T-cell (primary cell): ENCODE measurements around the gene COX7B2. TPM values are rescaled to one million over a fixed set of nuclear protein-coding genes. Genes with fewer than 3 reads are reported as not detected.

Experiments
- ATAC-seq, 4 experiments: fragments of 200-7000 bp in 3 of 4; fragments of 150-1000 bp in 1 of 4; cut with Tn5 transposase; replicated peaks in 1 of 4; 1 replicate in 3 of 4; 2 replicates in 1 of 4; pipeline ENCODE4 v1.10.0; 2021; ENCODE audit warnings: moderate library complexity in 3 of 4, mild to moderate bottlenecking in 2 of 4, moderate number of reproducible peaks in 1 of 4
- CTCF ChIA-PET, 2 donors: fragments of 300-600 bp; sonication (Branson Sonifier 250); formaldehyde crosslinking; loops; one replicate each; lab custom pipeline; 2022; ENCODE audit warnings: antibody characterized with exemption in 2 of 2; lab: Charles Lee
- POLR2A ChIA-PET, 2 donors: fragments of 300-600 bp; sonication (Branson Sonifier 250); formaldehyde crosslinking; loops; one replicate each; lab custom pipeline; 2022; ENCODE audit warnings: antibody characterized with exemption in 2 of 2; lab: Charles Lee
- DNase-seq, 35 experiments: peaks; one replicate each; pipeline versions ENCODE4 v3.0.0 to v3.0.0-alpha.2; 2013 to 2023
- H3K27ac ChIP-seq: one replicate; pipeline ENCODE4 v1.5.1; 2013; ENCODE audit warnings: low read length
- H3K27me3 ChIP-seq, 2 experiments: replicated peaks in 1 of 2; 1 replicate in 1 of 2; 2 replicates in 1 of 2; pipeline versions ENCODE4 v1.6.1 to v1.7.0; 2013; ENCODE audit warnings: low read length in 1 of 2, mixed read lengths in 1 of 2; ENCODE audit not compliant: control insufficient read depth in 2 of 2, insufficient read depth in 2 of 2; ENCODE audit errors: extremely low read depth in 1 of 2
- H3K36me3 ChIP-seq, 2 donors: 1 replicate in 1 of 2; 2 replicates in 1 of 2; pipeline versions ENCODE4 v1.6.1 to v1.7.0; 2013; ENCODE audit warnings: low read length in 1 of 2; ENCODE audit not compliant: control insufficient read depth in 2 of 2, insufficient read depth in 1 of 2; ENCODE audit errors: extremely low read depth in 1 of 2
- H3K4me1 ChIP-seq, 2 experiments: 1 replicate in 1 of 2; 2 replicates in 1 of 2; pipeline versions ENCODE4 v1.6.1 to v1.7.0; 2013; ENCODE audit warnings: low read length in 2 of 2, mixed read lengths in 1 of 2; ENCODE audit not compliant: insufficient read depth in 2 of 2, control insufficient read depth in 1 of 2; ENCODE audit errors: extremely low read depth in 1 of 2
- H3K4me3 ChIP-seq, 2 donors: 1 replicate in 1 of 2; 2 replicates in 1 of 2; pipeline versions ENCODE4 v1.5.1 to v1.7.0; 2013; ENCODE audit warnings: mild to moderate bottlenecking in 2 of 2, low read length in 1 of 2, moderate library complexity in 1 of 2; ENCODE audit not compliant: control insufficient read depth in 1 of 2; ENCODE audit errors: extremely low read depth in 1 of 2
- H3K9me3 ChIP-seq: 2 replicates; pipeline ENCODE4 v1.7.0; 2013
- H3K27ac Mint-ChIP-seq, 2 donors: one replicate each; pipeline ENCODE4 v1.8.0; 2020 to 2021; ENCODE audit warnings: mild to moderate bottlenecking in 2 of 2, mixed read lengths in 2 of 2
- H3K27me3 Mint-ChIP-seq, 2 donors: one replicate each; pipeline ENCODE4 v1.8.0; 2021 to 2022; ENCODE audit warnings: mixed read lengths in 2 of 2
- H3K36me3 Mint-ChIP-seq: one replicate; pipeline ENCODE4 v1.8.0; 2021; ENCODE audit warnings: mixed read lengths
- H3K4me1 Mint-ChIP-seq, 3 donors: one replicate each; pipeline ENCODE4 v1.8.0; 2020 to 2022; ENCODE audit warnings: mixed read lengths in 3 of 3, mild to moderate bottlenecking in 1 of 3
- H3K4me3 Mint-ChIP-seq, 3 donors: one replicate each; pipeline ENCODE4 v1.8.0; 2020 to 2022; ENCODE audit warnings: mild to moderate bottlenecking in 3 of 3, mixed read lengths in 3 of 3, moderate library complexity in 3 of 3
- H3K9me3 Mint-ChIP-seq, 3 donors: one replicate each; pipeline ENCODE4 v1.8.0; 2020 to 2022; ENCODE audit warnings: mixed read lengths in 3 of 3
- WGBS: methylation state at CpG from one replicate; pipeline ENCODE4 v1.1.5; 2013; ENCODE audit warnings: missing lambda C conversion rate; ENCODE audit not compliant: insufficient coverage; 5-methylcytosine and 5-hydroxymethylcytosine counted together
- total RNA-seq, 35 experiments: library from RNA in 6 of 35; stranded (reverse) in 6 of 35; fragments of 120-200 nt in 1 of 35; gene quantifications; one replicate each; pipeline versions ENCODE4 v1.2.1 to v1.2.4 and lab custom pipeline; 2013 to 2026

Gene COX7B2
- total RNA-seq, 5 donors from 2014 or later (not counting 1 experiment from before 2014, with no cell fraction given): not detected

DNA sequence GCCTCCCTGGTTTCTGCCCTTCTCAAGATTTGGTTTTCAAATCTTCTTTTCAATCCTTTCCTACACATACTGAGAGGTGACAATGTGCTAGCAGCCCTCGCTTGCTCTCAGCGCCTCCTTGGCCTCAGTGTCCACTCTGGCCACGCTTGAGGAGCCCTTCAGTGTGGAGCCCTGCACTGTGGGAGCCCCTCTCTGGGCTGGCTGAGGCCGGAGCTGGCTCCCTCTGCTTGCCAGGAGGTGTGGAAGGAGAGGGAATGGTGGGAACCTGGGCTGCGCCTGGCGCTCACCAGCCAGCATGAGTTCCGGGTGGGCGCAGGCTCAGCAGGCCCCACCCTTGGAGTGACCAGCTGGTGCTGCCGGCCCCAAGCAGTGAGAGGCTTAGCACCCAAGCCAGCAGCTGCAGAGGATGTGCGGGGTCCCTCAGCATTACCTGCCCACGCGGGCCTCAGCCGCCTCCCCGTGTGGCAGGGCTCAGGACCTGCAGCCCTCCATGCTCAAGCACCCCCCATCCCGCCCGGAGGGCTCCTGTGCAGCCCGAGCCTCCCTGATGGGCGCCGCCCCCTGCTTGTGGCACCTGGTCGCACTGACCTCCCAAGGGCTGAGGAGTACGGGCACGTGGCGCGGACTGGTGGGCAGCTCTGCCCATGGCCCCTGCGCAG, 127.5 kb downstream of the COX7B2 start:
- no peak overlapping the region for H3K27ac ChIP-seq
- no peaks in the 10 kb centered on the region for H3K36me3 ChIP-seq
- no peak overlapping the region for H3K4me3 ChIP-seq
- POLR2A ChIA-PET: no interaction called here
- no peaks in the 10 kb centered on the region for H3K9me3 ChIP-seq
- no peaks in the 10 kb centered on the region for H3K4me1 ChIP-seq
- CTCF ChIA-PET: no interaction called here
- no peaks in the 10 kb centered on the region for H3K27me3 ChIP-seq
- no peak overlapping the region for H3K4me3 Mint-ChIP-seq
- no peak overlapping the region for H3K27ac Mint-ChIP-seq
- H3K36me3 Mint-ChIP-seq: no peaks in the 10 kb centered on the region
- H3K4me1 Mint-ChIP-seq: no peaks in the 10 kb centered on the region
- 92% methylated on average over 23 of the region's 25 CpGs for WGBS
- DNase-seq (no peak), ATAC-seq (no peak)
- H3K27me3 Mint-ChIP-seq: no peaks in the 10 kb centered on the region
- peaks cover 0 to 5% (median 4%) of the 10 kb centered on the region in 3 donors for H3K9me3 Mint-ChIP-seq

DNA sequence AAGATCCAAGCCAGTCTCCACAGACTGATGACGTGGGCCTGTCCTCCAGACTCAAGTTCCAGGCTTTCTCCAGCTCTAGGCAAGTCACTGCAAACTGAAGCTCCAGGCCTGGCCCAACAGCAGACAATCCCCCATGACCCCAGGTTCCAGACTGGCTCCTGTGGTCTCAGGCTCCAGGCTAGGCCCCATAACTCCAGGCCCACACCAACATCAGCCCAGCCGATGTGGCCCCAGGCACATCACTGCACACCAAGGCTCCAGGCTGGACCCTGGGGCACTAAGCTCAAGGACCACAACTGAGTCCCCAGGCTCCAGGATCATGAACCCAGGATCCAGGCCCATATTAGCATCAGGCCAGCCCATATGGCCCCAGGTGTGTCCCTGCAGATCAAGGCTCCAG, 143.6 kb downstream of the COX7B2 start:
- POLR2A ChIA-PET: no interaction called here
- DNase-seq (no peak), ATAC-seq (no peak)
- H3K4me1 Mint-ChIP-seq: no peaks in the 10 kb centered on the region
- WGBS: 84% methylated on average over 2 of the region's 2 CpGs
- H3K27me3 Mint-ChIP-seq: no peaks in the 10 kb centered on the region
- no peak overlapping the region for H3K4me3 ChIP-seq
- H3K9me3 ChIP-seq: no peaks in the 10 kb centered on the region
- no peak overlapping the region for H3K4me3 Mint-ChIP-seq
- H3K27ac ChIP-seq: no peak overlapping the region
- H3K4me1 ChIP-seq: no peaks in the 10 kb centered on the region
- no peaks in the 10 kb centered on the region for H3K36me3 ChIP-seq
- peaks cover 0 to 7% (median under 1%) of the 10 kb centered on the region in 3 donors for H3K9me3 Mint-ChIP-seq
- H3K36me3 Mint-ChIP-seq: no peaks in the 10 kb centered on the region
- H3K27ac Mint-ChIP-seq: no peak overlapping the region
- peaks cover 0 to 5% of the 10 kb centered on the region in 2 experiments for H3K27me3 ChIP-seq
- CTCF ChIA-PET: no interaction called here

- Histone ChIP-seq H3K4me3 (no peak overlapping the region), H3K36me3 (no peaks in the 10 kb centered on the region), H3K27ac (no peak overlapping the region), H3K4me1 (no peaks in the 10 kb centered on the region), H3K9me3 (no peaks in the 10 kb centered on the region), H3K27me3 (no peaks in the 10 kb centered on the region)
- peaks cover 0 to 9% of the 10 kb centered on the region in 2 donors for H3K27me3 Mint-ChIP-seq
- 85% methylated on average over 1 of the region's 3 CpGs for WGBS
- H3K27ac Mint-ChIP-seq: no peak overlapping the region
- H3K4me1 Mint-ChIP-seq: no peaks in the 10 kb centered on the region
- POLR2A ChIA-PET: no interaction called here
- no peak overlapping the region for H3K4me3 Mint-ChIP-seq
- CTCF ChIA-PET: no interaction called here
- no peaks in the 10 kb centered on the region for H3K36me3 Mint-ChIP-seq
- ATAC-seq (no peak), DNase-seq (no peak)
- peaks cover 11 to 28% (median 20%) of the 10 kb centered on the region in 3 donors for H3K9me3 Mint-ChIP-seq
Observed at GRCh38 chr4:46730075-46730474, 179.0 kb downstream of the COX7B2 start.

DNA sequence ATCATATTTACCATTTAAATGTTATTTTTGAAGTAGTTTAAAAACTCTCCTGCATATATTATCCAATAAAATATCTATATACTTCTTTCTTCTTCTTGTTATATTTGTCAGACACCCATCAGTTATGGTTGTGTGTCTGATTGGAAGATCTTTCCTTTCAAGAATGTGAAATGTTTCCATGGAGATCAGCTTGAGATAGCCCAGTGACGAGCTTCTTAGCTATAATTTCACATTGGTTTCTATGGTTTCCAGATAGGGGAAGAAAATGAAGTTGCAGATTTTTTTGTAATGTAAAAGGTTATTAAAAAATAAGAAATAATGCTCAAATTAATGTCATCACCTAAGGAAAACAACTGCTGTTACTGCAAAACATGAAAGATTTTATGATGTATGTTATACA, 189.0 kb downstream of the COX7B2 start:
- no peaks in the 10 kb centered on the region for H3K4me1 ChIP-seq
- no peaks in the 10 kb centered on the region for H3K9me3 ChIP-seq

DNA sequence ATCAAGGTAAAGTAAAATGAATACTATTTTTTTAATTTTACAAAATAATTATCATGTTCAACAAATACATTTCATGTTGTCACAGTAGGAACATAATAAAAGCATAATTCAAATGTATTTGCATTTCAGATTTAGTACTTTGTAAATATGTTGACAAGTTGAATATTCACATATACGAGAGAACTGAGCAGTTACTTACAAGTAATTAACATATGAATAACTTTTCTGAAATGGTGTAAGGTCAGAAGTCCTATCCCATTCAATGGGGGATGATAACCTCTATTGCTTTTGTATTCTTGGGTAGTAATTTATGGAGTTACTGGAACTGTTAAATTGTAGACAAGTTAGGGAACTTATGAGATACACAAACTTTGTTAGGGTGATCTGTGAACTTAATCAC, 191.1 kb downstream of the COX7B2 start:
- WGBS: no CpG with 5 or more reads among the region's 1 CpG
- no peak overlapping the region for H3K4me3 ChIP-seq
- ATAC-seq: no peak
- H3K36me3 ChIP-seq: no peaks in the 10 kb centered on the region
- no peaks in the 10 kb centered on the region for H3K27me3 ChIP-seq
- Mint-ChIP-seq H3K4me1 (no peaks in the 10 kb centered on the region), H3K27ac (no peak overlapping the region), H3K9me3 (peaks cover 0 to 7% (median 0%) of the 10 kb centered on the region in 3 donors), H3K36me3 (no peaks in the 10 kb centered on the region), H3K27me3 (no peaks in the 10 kb centered on the region), H3K4me3 (no peak overlapping the region)
- no peaks in the 10 kb centered on the region for H3K9me3 ChIP-seq
- H3K4me1 ChIP-seq: no peaks in the 10 kb centered on the region
- ChIA-PET POLR2A (no interaction called here), CTCF (no interaction called here)
- no peak for DNase-seq
- H3K27ac ChIP-seq: no peak overlapping the region

More for the DNA sequence above, 189.0 kb downstream of the COX7B2 start:
- Mint-ChIP-seq H3K27me3 (no peaks in the 10 kb centered on the region), H3K4me3 (no peak overlapping the region), H3K9me3 (peaks cover 3 to 9% (median 7%) of the 10 kb centered on the region in 3 donors), H3K27ac (no peak overlapping the region), H3K4me1 (no peaks in the 10 kb centered on the region), H3K36me3 (no peaks in the 10 kb centered on the region)
- ChIA-PET POLR2A (no interaction called here), CTCF (no interaction called here)
- Histone ChIP-seq H3K4me3 (no peak overlapping the region), H3K27ac (no peak overlapping the region), H3K36me3 (no peaks in the 10 kb centered on the region), H3K27me3 (no peaks in the 10 kb centered on the region)
- ATAC-seq: no peak
- DNase-seq: no peak
- WGBS: no CpG with 5 or more reads among the region's 1 CpG

- no peaks in the 10 kb centered on the region for H3K4me1 Mint-ChIP-seq
- H3K27me3 Mint-ChIP-seq: no peaks in the 10 kb centered on the region
- DNase-seq (no peak), ATAC-seq (no peak)
- peaks cover 0 to 7% (median 0%) of the 10 kb centered on the region in 3 donors for H3K9me3 Mint-ChIP-seq
- Histone ChIP-seq H3K4me1 (no peaks in the 10 kb centered on the region), H3K4me3 (no peak overlapping the region), H3K27ac (no peak overlapping the region), H3K36me3 (no peaks in the 10 kb centered on the region), H3K27me3 (no peaks in the 10 kb centered on the region), H3K9me3 (no peaks in the 10 kb centered on the region)
- no peaks in the 10 kb centered on the region for H3K36me3 Mint-ChIP-seq
- H3K4me3 Mint-ChIP-seq: no peak overlapping the region
- 50% methylated on average over 1 of the region's 3 CpGs for WGBS
- POLR2A ChIA-PET: no interaction called here
- H3K27ac Mint-ChIP-seq: no peak overlapping the region
- CTCF ChIA-PET: no interaction called here
Observed at GRCh38 chr4:46715468-46715867, 193.6 kb downstream of the COX7B2 start.
